Vagina (tissue), 2 donors: ENCODE data around the gene MKRN2OS.

Experiments used
- POLR2A ChIP-seq, 2 donors: fragments of 450-650 bp; IDR thresholded peaks; one replicate each; pipeline ENCODE4 v1.6.1; 2017; ENCODE audit warnings: antibody characterized with exemption in 2 of 2, mild to moderate bottlenecking in 2 of 2, moderate library complexity in 2 of 2
- POLR2AphosphoS5 ChIP-seq, 2 donors: sonication (generic); formaldehyde crosslinking; IDR thresholded peaks; one replicate each; pipeline ENCODE4 v1.9.0; 2017; ENCODE audit warnings: antibody characterized with exemption in 2 of 2, mild to moderate bottlenecking in 2 of 2, low read depth in 1 of 2; ENCODE audit not compliant: insufficient read depth in 1 of 2
- TF ChIP-seq, protein P1 (sequence below), 3 experiments: fragments of 450-650 bp in 2 of 3; fragments of 200-600 bp in 1 of 3; sonication (generic) in 1 of 3; IDR thresholded peaks; one replicate each; pipeline ENCODE4 v1.5.1; 2017 to 2019; ENCODE audit warnings: antibody characterized with exemption in 3 of 3, mild to moderate bottlenecking in 2 of 3, moderate library complexity in 2 of 3

GRCh38 chr3:12585970-12586369, 40.7 kb upstream of the MKRN2OS start:
- TF ChIP-seq, protein P1, sequence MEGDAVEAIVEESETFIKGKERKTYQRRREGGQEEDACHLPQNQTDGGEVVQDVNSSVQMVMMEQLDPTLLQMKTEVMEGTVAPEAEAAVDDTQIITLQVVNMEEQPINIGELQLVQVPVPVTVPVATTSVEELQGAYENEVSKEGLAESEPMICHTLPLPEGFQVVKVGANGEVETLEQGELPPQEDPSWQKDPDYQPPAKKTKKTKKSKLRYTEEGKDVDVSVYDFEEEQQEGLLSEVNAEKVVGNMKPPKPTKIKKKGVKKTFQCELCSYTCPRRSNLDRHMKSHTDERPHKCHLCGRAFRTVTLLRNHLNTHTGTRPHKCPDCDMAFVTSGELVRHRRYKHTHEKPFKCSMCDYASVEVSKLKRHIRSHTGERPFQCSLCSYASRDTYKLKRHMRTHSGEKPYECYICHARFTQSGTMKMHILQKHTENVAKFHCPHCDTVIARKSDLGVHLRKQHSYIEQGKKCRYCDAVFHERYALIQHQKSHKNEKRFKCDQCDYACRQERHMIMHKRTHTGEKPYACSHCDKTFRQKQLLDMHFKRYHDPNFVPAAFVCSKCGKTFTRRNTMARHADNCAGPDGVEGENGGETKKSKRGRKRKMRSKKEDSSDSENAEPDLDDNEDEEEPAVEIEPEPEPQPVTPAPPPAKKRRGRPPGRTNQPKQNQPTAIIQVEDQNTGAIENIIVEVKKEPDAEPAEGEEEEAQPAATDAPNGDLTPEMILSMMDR (IDR thresholded peaks at IDR 0.05): no peak
- TF ChIP-seq POLR2A (IDR thresholded peaks at IDR 0.05): no peak
- TF ChIP-seq POLR2AphosphoS5 (IDR thresholded peaks at IDR 0.05; ENCODE audit: insufficient read depth in 1 of 2, low read depth in 1 of 2): no peak
